ENCODE results near the gene RB1.
"Not testable (repeated sequence)": the region's sequence is repeated elsewhere in the genome, so short reads cannot be mapped to it uniquely, and the experiment has no call there.

The RB1 gene

GRCh38 chr13:48443442-48444208 lies 140.1 kb downstream of the RB1 start:
- Mint-ChIP-seq H3K27me3 (no peaks in the 10 kb centered on the region), H3K9me3 (no peaks in the 10 kb centered on the region), H3K4me3 (no peak overlapping the region), H3K36me3 (ENCODE audit: low read depth) (peaks cover 16% of the 10 kb centered on the region), H3K27ac (peak overlapping the region; percentile 18), H3K4me1 (ENCODE audit: low read depth) (peaks cover 18% of the 10 kb centered on the region)
- intact Hi-C loops (cut with micrococcal nuclease): no loop called here

DNA sequence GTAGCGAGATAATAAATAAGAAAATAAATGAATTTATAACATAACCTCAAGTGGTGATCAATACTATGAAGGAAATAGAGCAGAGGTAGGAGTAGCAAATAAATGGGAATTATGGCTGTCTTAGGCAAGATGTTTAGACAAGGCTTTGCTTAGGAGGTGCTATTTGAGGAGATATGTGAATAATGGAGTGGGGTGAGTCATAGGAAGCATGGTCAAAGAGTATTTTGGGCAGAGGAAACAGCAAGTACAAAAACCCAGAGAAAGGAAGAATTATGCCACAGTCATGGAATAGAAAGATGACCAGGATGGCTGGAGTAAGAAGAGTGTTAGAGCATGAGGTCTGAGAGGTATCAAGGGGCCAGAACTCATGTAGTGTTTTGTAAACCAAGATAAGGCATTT lies 142.9 kb downstream of the RB1 start:
- H3K4me3 Mint-ChIP-seq: no peak overlapping the region

DNA sequence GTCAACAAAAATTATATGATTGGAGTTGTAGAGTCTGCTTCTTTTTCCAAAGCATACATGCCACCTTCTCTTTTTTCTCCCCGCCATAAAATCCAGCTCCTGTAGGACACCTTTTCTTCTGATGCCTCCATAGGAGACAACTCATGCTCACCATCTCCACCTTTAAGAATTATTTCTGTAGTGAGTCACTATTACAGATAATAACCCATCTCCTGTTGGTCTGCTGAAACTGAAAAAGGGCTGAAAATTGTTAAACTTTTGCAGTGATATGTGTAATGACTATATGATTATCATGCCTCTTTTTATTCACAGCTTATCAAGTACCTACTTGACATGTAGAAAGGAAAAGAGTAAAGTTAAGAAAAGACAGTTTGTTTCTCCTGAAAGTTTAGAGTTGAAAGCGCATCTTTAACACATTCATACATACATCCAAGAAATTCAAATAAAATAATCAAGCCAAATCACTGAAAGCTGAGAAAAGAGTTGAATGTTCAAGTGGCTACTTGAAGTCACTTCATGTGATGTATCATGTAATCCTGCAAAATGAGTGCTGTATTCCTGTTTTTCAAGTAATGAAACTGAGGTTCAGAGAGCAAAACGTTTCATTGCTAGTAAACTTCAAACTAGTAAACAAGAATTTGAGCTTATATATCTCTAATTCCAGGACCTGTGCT lies 144.9 kb downstream of the RB1 start:
- peaks cover 45% of the 10 kb centered on the region for H3K36me3 Mint-ChIP-seq (ENCODE audit: low read depth)
- H3K9me3 Mint-ChIP-seq: peaks cover 17% of the 10 kb centered on the region
- H3K27ac Mint-ChIP-seq: peak overlapping the region; percentile 81
- intact Hi-C loops (cut with micrococcal nuclease): loop anchor here (5.0 kb wide), 1 partner anchor 34 kb away; no protein-coding TSS in a partner anchor
- H3K4me1 Mint-ChIP-seq (ENCODE audit: low read depth): peaks cover 24% of the 10 kb centered on the region
- H3K27me3 Mint-ChIP-seq: no peaks in the 10 kb centered on the region
- H3K4me3 Mint-ChIP-seq: no peak overlapping the region

More for the DNA sequence above, 142.9 kb downstream of the RB1 start:
- Mint-ChIP-seq H3K9me3 (peaks cover 14% of the 10 kb centered on the region), H3K27ac (no peak overlapping the region), H3K36me3 (ENCODE audit: low read depth) (peaks cover 25% of the 10 kb centered on the region), H3K4me1 (ENCODE audit: low read depth) (peaks cover 24% of the 10 kb centered on the region), H3K27me3 (no peaks in the 10 kb centered on the region)
- intact Hi-C loops (cut with micrococcal nuclease): loop anchor here (5.0 kb wide), 1 partner anchor 36 kb away; no protein-coding TSS in a partner anchor

GRCh38 chr13:48448959-48449614 lies 145.5 kb downstream of the RB1 start:
- H3K4me1 Mint-ChIP-seq (ENCODE audit: low read depth): peaks cover 21% of the 10 kb centered on the region
- H3K4me3 Mint-ChIP-seq: peak overlapping the region; percentile 44
- H3K36me3 Mint-ChIP-seq (ENCODE audit: low read depth): peaks cover 49% of the 10 kb centered on the region
- peak overlapping the region; percentile 81 for H3K27ac Mint-ChIP-seq
- intact Hi-C loops (cut with micrococcal nuclease): loop anchor here (5.0 kb wide), 1 partner anchor 33 kb away; no protein-coding TSS in a partner anchor
- peaks cover 18% of the 10 kb centered on the region for H3K9me3 Mint-ChIP-seq
- no peaks in the 10 kb centered on the region for H3K27me3 Mint-ChIP-seq

GRCh38 chr13:48449656-48450055 lies 146.1 kb downstream of the RB1 start:
- Mint-ChIP-seq H3K4me1 (ENCODE audit: low read depth) (peaks cover 19% of the 10 kb centered on the region), H3K36me3 (ENCODE audit: low read depth) (peaks cover 49% of the 10 kb centered on the region)
- intact Hi-C loops (cut with micrococcal nuclease): loop anchor here (5.0 kb wide), 1 partner anchor 33 kb away; no protein-coding TSS in a partner anchor

GRCh38 chr13:48451196-48451595 lies 147.6 kb downstream of the RB1 start:
- Mint-ChIP-seq H3K4me1 (ENCODE audit: low read depth) (peaks cover 23% of the 10 kb centered on the region), H3K36me3 (ENCODE audit: low read depth) (peaks cover 55% of the 10 kb centered on the region), H3K9me3 (peaks cover 29% of the 10 kb centered on the region)
- H3K4me3 Mint-ChIP-seq; H3K27me3 Mint-ChIP-seq; intact Hi-C loops (cut with micrococcal nuclease); H3K27ac Mint-ChIP-seq: not testable (repeated sequence)

More at GRCh38 chr13:48449656-48450055, 146.1 kb downstream of the RB1 start:
- no peak overlapping the region for H3K4me3 Mint-ChIP-seq
- H3K27ac Mint-ChIP-seq: peak overlapping the region; percentile 81
- H3K9me3 Mint-ChIP-seq: peaks cover 24% of the 10 kb centered on the region
- H3K27me3 Mint-ChIP-seq: no peaks in the 10 kb centered on the region

DNA sequence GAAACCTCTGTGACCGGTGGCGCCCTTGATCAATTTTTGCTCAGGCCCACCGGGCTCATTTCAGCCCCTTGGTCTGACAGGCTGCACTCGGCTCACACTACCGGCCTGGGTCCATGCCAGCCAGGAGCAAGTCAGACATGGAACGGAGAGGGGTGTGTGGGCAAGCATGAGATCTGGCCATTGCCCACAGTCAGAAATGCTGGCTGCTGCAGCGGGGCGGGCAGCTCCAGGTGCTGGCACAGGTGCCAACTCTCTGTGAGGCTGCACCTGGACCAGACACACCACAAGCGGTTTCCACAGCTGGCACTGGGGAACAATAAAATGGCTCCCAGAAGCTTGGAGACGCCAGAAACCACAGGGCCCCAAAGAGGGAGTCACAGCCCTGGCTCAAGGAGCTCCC lies 153.0 kb downstream of the RB1 start:
- no peak overlapping the region for H3K27ac Mint-ChIP-seq
- no peak overlapping the region for H3K4me3 Mint-ChIP-seq

GRCh38 chr13:48457578-48458242 lies 154.2 kb downstream of the RB1 start:
- Mint-ChIP-seq H3K36me3 (ENCODE audit: low read depth) (peaks cover 86% of the 10 kb centered on the region), H3K27ac (peak overlapping the region; percentile 8), H3K4me1 (ENCODE audit: low read depth) (peaks cover 8% of the 10 kb centered on the region), H3K9me3 (peaks cover 20% of the 10 kb centered on the region), H3K4me3 (no peak overlapping the region), H3K27me3 (no peaks in the 10 kb centered on the region)
- intact Hi-C loops (cut with micrococcal nuclease): no loop called here

More for the DNA sequence above, 153.0 kb downstream of the RB1 start:
- intact Hi-C loops (cut with micrococcal nuclease): no loop called here
- no peaks in the 10 kb centered on the region for H3K27me3 Mint-ChIP-seq
- peaks cover 88% of the 10 kb centered on the region for H3K36me3 Mint-ChIP-seq (ENCODE audit: low read depth)
- H3K9me3 Mint-ChIP-seq: peaks cover 22% of the 10 kb centered on the region
- H3K4me1 Mint-ChIP-seq (ENCODE audit: low read depth): peaks cover 8% of the 10 kb centered on the region

- peaks cover 24% of the 10 kb centered on the region for H3K4me1 Mint-ChIP-seq (ENCODE audit: low read depth)
- intact Hi-C loops (cut with micrococcal nuclease): loop anchor here (5.0 kb wide), 1 partner anchor 38 kb away; no protein-coding TSS in a partner anchor
- H3K27ac Mint-ChIP-seq: peak overlapping the region; percentile 93
- no peaks in the 10 kb centered on the region for H3K9me3 Mint-ChIP-seq
- H3K36me3 Mint-ChIP-seq (ENCODE audit: low read depth): peaks cover 60% of the 10 kb centered on the region
- H3K27me3 Mint-ChIP-seq: no peaks in the 10 kb centered on the region
- no peak overlapping the region for H3K4me3 Mint-ChIP-seq
Measured at GRCh38 chr13:48475230-48475629, 171.7 kb downstream of the RB1 start.

GRCh38 chr13:48476215-48476614 lies 172.7 kb downstream of the RB1 start:
- peaks cover 24% of the 10 kb centered on the region for H3K4me1 Mint-ChIP-seq (ENCODE audit: low read depth)

DNA sequence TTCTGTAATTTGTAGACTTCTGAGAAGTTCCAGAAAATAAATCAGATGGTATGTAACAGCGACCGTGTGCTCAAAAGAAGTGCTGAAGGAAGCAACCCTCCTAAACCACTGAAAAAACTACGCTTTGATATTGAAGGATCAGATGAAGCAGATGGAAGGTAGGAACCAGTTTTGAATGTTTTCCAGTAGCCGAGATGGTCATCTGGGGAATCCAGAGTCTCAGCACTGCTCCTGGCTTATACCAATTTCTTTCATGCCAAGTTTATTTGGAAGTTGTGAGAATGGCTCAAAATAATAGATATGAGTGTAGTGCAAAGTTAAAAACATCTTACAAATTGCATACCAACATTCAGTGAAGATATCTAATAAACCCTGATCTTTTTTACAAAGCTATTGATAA lies 173.1 kb downstream of the RB1 start:
- Mint-ChIP-seq H3K27ac (peak overlapping the region; percentile 93), H3K27me3 (no peaks in the 10 kb centered on the region), H3K4me1 (ENCODE audit: low read depth) (peaks cover 24% of the 10 kb centered on the region), H3K4me3 (peak overlapping the region; percentile 74), H3K9me3 (no peaks in the 10 kb centered on the region), H3K36me3 (ENCODE audit: low read depth) (peaks cover 72% of the 10 kb centered on the region)
- intact Hi-C loops (cut with micrococcal nuclease): loop anchor here (5.0 kb wide), 1 partner anchor 39 kb away; no protein-coding TSS in a partner anchor

More at GRCh38 chr13:48476215-48476614, 172.7 kb downstream of the RB1 start:
- intact Hi-C loops (cut with micrococcal nuclease): loop anchor here (5.0 kb wide), 1 partner anchor 39 kb away; no protein-coding TSS in a partner anchor
- Mint-ChIP-seq H3K9me3 (no peaks in the 10 kb centered on the region), H3K36me3 (ENCODE audit: low read depth) (peaks cover 67% of the 10 kb centered on the region), H3K4me3 (peak overlapping the region; percentile 74), H3K27ac (peak overlapping the region; percentile 93), H3K27me3 (no peaks in the 10 kb centered on the region)

DNA sequence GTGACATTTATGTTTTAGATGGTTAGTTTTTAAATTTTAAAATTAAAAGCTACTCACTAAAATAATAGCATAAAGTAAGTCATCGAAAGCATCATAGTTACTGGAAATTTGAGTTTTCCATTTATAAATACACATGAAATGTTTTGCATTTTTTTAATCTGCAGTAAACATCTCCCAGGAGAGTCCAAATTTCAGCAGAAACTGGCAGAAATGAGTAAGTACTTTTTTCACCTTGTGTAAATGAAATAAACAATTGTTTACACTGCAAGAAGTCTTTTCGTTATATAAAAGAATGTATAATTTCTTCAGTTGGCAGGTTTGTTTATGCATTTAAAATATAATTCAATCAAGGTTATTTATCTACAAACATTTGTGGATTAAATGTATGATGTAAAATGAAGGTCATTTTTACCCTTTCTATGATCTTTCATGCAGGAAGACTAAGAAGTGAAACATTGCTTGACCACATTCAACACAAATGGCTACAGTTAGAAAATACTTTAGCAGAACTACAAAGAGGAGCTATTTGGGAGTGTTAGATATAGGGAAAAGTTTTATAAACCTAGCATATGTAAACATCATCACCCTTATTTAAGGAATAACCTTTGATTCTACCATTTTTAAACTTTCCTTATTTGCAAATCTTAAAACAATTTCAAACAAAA lies 173.8 kb downstream of the RB1 start:
- H3K36me3 Mint-ChIP-seq (ENCODE audit: low read depth): peaks cover 78% of the 10 kb centered on the region
- peaks cover 30% of the 10 kb centered on the region for H3K4me1 Mint-ChIP-seq (ENCODE audit: low read depth)
- H3K27me3 Mint-ChIP-seq: no peaks in the 10 kb centered on the region
- peak overlapping the region; percentile 68 for H3K4me3 Mint-ChIP-seq
- no peaks in the 10 kb centered on the region for H3K9me3 Mint-ChIP-seq
- intact Hi-C loops (cut with micrococcal nuclease): loop anchor here (5.0 kb wide), 1 partner anchor 40 kb away; no protein-coding TSS in a partner anchor
- peak overlapping the region; percentile 89 for H3K27ac Mint-ChIP-seq

- Mint-ChIP-seq H3K4me3 (no peak overlapping the region), H3K36me3 (ENCODE audit: low read depth) (peaks cover 87% of the 10 kb centered on the region), H3K27ac (peak overlapping the region; percentile 89), H3K9me3 (no peaks in the 10 kb centered on the region), H3K27me3 (no peaks in the 10 kb centered on the region), H3K4me1 (ENCODE audit: low read depth) (peaks cover 39% of the 10 kb centered on the region)
- intact Hi-C loops (cut with micrococcal nuclease): loop anchor here (5.0 kb wide), 1 partner anchor 41 kb away; no protein-coding TSS in a partner anchor
Measured at GRCh38 chr13:48478391-48478790, 174.8 kb downstream of the RB1 start.

Measured in dendritic cell treated with granulocyte-macrophage colony-stimulating factor and Interleukin-4, amounts not matched to agents 40 ng/mL and 50 ng/mL, for 4 days (primary cell).